HepG2 (cell line): ENCODE results near the gene SPG7. TPM values are rescaled to one million over a fixed set of nuclear protein-coding genes. Genes with fewer than 3 reads are reported as not detected.

Experiments
- KAT2B ChIP-seq: fragments of 150-350 bp; IDR thresholded peaks from 2 replicates; pipeline ENCODE4 v1.6.1; 2014; ENCODE audit warnings: low read depth, low read length, borderline replicate concordance
- TMF1 ChIP-seq: sonication (generic); formaldehyde crosslinking; IDR thresholded peaks from 2 replicates; pipeline ENCODE4 v1.8.1; 2022; ENCODE audit warnings: low read depth, missing genetic modification reagents
- TSC22D2 ChIP-seq: sonication (generic); formaldehyde crosslinking; IDR thresholded peaks from 2 replicates; pipeline ENCODE4 v1.5.1; 2020; ENCODE audit warnings: missing genetic modification reagents, mild to moderate bottlenecking, borderline replicate concordance
- ZFP36L2 ChIP-seq: sonication (generic); formaldehyde crosslinking; IDR thresholded peaks from 2 replicates; pipeline ENCODE4 v1.4.0; 2020; ENCODE audit warnings: missing genetic modification reagents
- ZNF44 ChIP-seq: sonication (generic); formaldehyde crosslinking; IDR thresholded peaks from 2 replicates; pipeline ENCODE4 v1.5.1; 2020; ENCODE audit warnings: mild to moderate bottlenecking, missing genetic modification reagents
- ZNF468 ChIP-seq: sonication (generic); formaldehyde crosslinking; IDR thresholded peaks from 2 replicates; pipeline ENCODE4 v1.8.0; 2022; ENCODE audit warnings: mild to moderate bottlenecking, moderate library complexity, missing genetic modification reagents
- ZNF572 ChIP-seq: sonication (generic); formaldehyde crosslinking; IDR thresholded peaks from 2 replicates; pipeline ENCODE4 v1.5.1; 2020; ENCODE audit warnings: mild to moderate bottlenecking, missing genetic modification reagents
- ZNF850 ChIP-seq: sonication (generic); formaldehyde crosslinking; conservative IDR thresholded peaks from 2 replicates; pipeline ENCODE4 v1.9.0; 2021; ENCODE audit warnings: mild to moderate bottlenecking, missing genetic modification reagents
- polyA plus RNA-seq, 8 experiments: library from polyadenylated mRNA; depleted of rRNA in 3 of 8; stranded (reverse) in 7 of 8; unstranded in 1 of 8; fragments of >200 nt; fragmentation: Illumina TruSeq in 4 of 8; extraction: Trizol in 4 of 8; gene quantifications; 2 replicates each; pipeline versions ENCODE4 v1.2.1 to v1.2.3, GENCODE V29; 2011 to 2016; ENCODE audit warnings: low read depth in 4 of 8, missing spikeins in 1 of 8, mixed read lengths in 1 of 8; ENCODE audit not compliant: insufficient read depth in 1 of 8
- total RNA-seq, 5 experiments: library from RNA; depleted of rRNA; stranded (reverse); fragments of >200 nt; fragmentation: Illumina TruSeq; extraction: Trizol; gene quantifications; 2 replicates each; pipeline ENCODE4 v1.2.3, GENCODE V29; 2016; ENCODE audit warnings: low read depth in 1 of 5
- TF ChIP-seq, protein P1 (sequence below), 2 experiments: fragments of 450-650 bp in 1 of 2; sonication (generic) in 1 of 2; formaldehyde crosslinking in 1 of 2; IDR thresholded peaks; 2 replicates each; pipeline versions ENCODE4 v1.6.1 to v1.8.0; 2016 to 2022; ENCODE audit warnings: antibody characterized with exemption in 1 of 2, mild to moderate bottlenecking in 1 of 2, missing genetic modification reagents in 1 of 2
- TF ChIP-seq, protein P2 (sequence below): sonication (generic); formaldehyde crosslinking; IDR thresholded peaks from 2 replicates; pipeline ENCODE4 v1.4.0; 2020; ENCODE audit warnings: mild to moderate bottlenecking, missing genetic modification reagents, borderline replicate concordance
- TF ChIP-seq, protein P3 (sequence below): sonication (generic); formaldehyde crosslinking; IDR thresholded peaks from 2 replicates; pipeline ENCODE4 v1.4.0; 2020; ENCODE audit warnings: low read depth, missing genetic modification reagents

Gene SPG7
- total and polyA plus RNA-seq, 2 of the 13 experiments (the other 11 are each of a cell fraction or from before 2014, with no cell fraction given) = 66.0 to 136 TPM

DNA sequence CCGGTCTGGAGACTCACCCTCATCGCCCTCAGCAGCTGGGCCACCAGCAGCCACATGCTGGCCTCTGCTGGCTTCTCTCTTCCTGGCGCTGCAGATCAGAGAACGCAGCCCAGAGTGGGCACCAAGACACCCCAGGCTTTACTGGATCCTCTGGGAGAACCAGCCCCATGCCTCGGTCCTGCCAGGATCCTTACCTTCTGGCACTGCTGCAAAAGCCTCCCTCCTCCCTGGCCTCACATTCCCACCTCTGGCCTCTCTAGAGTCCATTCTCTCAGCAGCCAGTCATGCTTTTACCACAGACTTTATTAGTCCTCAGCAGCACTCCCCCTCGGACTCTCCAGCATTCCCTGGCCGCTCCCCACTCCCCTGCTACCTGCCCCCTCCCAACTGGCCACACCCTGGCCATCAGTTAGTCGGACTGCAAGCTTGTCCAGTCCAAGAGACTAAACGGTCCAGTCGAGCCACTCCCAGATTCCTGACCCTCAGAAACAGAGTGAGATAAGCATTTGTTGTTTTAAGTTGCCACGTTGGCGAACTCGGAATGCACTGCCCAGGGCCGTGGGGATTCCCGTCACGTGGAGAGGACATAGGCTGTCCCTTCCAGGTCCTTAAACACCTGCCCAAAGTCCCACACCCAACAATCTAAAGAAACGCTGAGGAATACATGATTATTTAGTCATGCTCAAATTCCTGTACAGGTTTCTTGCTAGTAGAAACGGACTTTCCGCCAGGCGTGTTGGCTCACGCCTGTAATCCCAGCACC is 5.9 kb upstream of the SPG7 start (continued):
- TF ChIP-seq, protein P1, sequence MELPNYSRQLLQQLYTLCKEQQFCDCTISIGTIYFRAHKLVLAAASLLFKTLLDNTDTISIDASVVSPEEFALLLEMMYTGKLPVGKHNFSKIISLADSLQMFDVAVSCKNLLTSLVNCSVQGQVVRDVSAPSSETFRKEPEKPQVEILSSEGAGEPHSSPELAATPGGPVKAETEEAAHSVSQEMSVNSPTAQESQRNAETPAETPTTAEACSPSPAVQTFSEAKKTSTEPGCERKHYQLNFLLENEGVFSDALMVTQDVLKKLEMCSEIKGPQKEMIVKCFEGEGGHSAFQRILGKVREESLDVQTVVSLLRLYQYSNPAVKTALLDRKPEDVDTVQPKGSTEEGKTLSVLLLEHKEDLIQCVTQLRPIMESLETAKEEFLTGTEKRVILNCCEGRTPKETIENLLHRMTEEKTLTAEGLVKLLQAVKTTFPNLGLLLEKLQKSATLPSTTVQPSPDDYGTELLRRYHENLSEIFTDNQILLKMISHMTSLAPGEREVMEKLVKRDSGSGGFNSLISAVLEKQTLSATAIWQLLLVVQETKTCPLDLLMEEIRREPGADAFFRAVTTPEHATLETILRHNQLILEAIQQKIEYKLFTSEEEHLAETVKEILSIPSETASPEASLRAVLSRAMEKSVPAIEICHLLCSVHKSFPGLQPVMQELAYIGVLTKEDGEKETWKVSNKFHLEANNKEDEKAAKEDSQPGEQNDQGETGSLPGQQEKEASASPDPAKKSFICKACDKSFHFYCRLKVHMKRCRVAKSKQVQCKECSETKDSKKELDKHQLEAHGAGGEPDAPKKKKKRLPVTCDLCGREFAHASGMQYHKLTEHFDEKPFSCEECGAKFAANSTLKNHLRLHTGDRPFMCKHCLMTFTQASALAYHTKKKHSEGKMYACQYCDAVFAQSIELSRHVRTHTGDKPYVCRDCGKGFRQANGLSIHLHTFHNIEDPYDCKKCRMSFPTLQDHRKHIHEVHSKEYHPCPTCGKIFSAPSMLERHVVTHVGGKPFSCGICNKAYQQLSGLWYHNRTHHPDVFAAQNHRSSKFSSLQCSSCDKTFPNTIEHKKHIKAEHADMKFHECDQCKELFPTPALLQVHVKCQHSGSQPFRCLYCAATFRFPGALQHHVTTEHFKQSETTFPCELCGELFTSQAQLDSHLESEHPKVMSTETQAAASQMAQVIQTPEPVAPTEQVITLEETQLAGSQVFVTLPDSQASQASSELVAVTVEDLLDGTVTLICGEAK (IDR thresholded peaks at IDR 0.05) = no peak
- TF ChIP-seq, protein P1 (CRISPR knock-in tag; IDR thresholded peaks at IDR 0.05) = peak; percentile 60; the same call in 1 of the 2 replicates
- no peak for TF ChIP-seq KAT2B
- TF ChIP-seq, protein P2, sequence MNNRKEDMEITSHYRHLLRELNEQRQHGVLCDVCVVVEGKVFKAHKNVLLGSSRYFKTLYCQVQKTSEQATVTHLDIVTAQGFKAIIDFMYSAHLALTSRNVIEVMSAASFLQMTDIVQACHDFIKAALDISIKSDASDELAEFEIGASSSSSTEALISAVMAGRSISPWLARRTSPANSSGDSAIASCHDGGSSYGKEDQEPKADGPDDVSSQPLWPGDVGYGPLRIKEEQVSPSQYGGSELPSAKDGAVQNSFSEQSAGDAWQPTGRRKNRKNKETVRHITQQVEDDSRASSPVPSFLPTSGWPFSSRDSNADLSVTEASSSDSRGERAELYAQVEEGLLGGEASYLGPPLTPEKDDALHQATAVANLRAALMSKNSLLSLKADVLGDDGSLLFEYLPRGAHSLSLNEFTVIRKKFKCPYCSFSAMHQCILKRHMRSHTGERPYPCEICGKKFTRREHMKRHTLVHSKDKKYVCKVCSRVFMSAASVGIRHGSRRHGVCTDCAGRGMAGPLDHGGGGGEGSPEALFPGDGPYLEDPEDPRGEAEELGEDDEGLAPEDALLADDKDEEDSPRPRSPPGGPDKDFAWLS = no peak
- no peak for TF ChIP-seq ZNF44 (CRISPR knock-in tag)
- TF ChIP-seq, protein P3, sequence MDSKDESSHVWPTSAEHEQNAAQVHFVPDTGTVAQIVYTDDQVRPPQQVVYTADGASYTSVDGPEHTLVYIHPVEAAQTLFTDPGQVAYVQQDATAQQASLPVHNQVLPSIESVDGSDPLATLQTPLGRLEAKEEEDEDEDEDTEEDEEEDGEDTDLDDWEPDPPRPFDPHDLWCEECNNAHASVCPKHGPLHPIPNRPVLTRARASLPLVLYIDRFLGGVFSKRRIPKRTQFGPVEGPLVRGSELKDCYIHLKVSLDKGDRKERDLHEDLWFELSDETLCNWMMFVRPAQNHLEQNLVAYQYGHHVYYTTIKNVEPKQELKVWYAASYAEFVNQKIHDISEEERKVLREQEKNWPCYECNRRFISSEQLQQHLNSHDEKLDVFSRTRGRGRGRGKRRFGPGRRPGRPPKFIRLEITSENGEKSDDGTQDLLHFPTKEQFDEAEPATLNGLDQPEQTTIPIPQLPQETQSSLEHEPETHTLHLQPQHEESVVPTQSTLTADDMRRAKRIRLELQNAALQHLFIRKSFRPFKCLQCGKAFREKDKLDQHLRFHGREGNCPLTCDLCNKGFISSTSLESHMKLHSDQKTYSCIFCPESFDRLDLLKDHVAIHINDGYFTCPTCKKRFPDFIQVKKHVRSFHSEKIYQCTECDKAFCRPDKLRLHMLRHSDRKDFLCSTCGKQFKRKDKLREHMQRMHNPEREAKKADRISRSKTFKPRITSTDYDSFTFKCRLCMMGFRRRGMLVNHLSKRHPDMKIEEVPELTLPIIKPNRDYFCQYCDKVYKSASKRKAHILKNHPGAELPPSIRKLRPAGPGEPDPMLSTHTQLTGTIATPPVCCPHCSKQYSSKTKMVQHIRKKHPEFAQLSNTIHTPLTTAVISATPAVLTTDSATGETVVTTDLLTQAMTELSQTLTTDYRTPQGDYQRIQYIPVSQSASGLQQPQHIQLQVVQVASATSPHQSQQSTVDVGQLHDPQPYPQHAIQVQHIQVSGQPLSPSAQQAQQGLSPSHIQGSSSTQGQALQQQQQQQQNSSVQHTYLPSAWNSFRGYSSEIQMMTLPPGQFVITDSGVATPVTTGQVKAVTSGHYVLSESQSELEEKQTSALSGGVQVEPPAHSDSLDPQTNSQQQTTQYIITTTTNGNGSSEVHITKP (CRISPR knock-in tag) = no peak
- no peak for TF ChIP-seq ZFP36L2 (CRISPR knock-in tag)
- no peak for TF ChIP-seq ZNF850 (CRISPR knock-in tag)
- TF ChIP-seq ZNF572 (CRISPR knock-in tag) = no peak
- no peak for TF ChIP-seq ZNF468 (CRISPR knock-in tag)
- no peak for TF ChIP-seq TSC22D2 (CRISPR knock-in tag)
- no peak for TF ChIP-seq TMF1 (CRISPR knock-in tag)
